H1 (cell line): ENCODE measurements around the gene NDUFB10. TPM values are rescaled to one million over a fixed set of nuclear protein-coding genes. Genes with fewer than 3 reads are reported as not detected.

Source experiments
- CHD7 ChIP-seq: fragments of 300-600 bp; sonication (generic); IDR thresholded peaks from 2 replicates; pipeline ENCODE4 v1.7.1; 2012; ENCODE audit warnings: low read length, moderate library complexity, mild to moderate bottlenecking, inconsistent platforms; ENCODE audit not compliant: insufficient replicate concordance
- CREB1 ChIP-seq: IDR thresholded peaks from 2 replicates; pipeline ENCODE4 v1.6.1; 2012; ENCODE audit warnings: inconsistent platforms
- EP300 ChIP-seq, 2 experiments: IDR thresholded peaks; 1 replicate in 1 of 2; 2 replicates in 1 of 2; pipeline ENCODE4 v1.6.1; 2011 to 2012; ENCODE audit warnings: low read depth in 2 of 2, low read length in 2 of 2, mild to moderate bottlenecking in 2 of 2, borderline replicate concordance in 1 of 2, inconsistent platforms in 1 of 2, moderate library complexity in 1 of 2
- EZH2 ChIP-seq: fragments of 200-600 bp; sonication (generic); IDR thresholded peaks from 2 replicates; pipeline ENCODE4 v1.7.1; 2012; ENCODE audit warnings: low read depth, mild to moderate bottlenecking, moderate library complexity, low read length, inconsistent platforms; ENCODE audit not compliant: severe bottlenecking
- HDAC2 ChIP-seq, 2 experiments: fragments of 300-600 bp in 1 of 2; sonication (generic) in 1 of 2; IDR thresholded peaks; 2 replicates each; pipeline ENCODE4 v1.6.1; 2011 to 2012; ENCODE audit warnings: low read depth in 2 of 2, low read length in 2 of 2, mild to moderate bottlenecking in 2 of 2, moderate library complexity in 2 of 2, borderline replicate concordance in 1 of 2, inconsistent platforms in 1 of 2
- KDM1A ChIP-seq: fragments of 200-600, 300-600 bp; sonication (generic); IDR thresholded peaks from 2 replicates; pipeline ENCODE4 v1.7.1; 2016; ENCODE audit warnings: mild to moderate bottlenecking, low read length, borderline replicate concordance
- RFX5 ChIP-seq: IDR thresholded peaks from 2 replicates; pipeline ENCODE4 v1.6.1; 2011; ENCODE audit warnings: low read depth, low read length, improper control_type of control experiment, borderline replicate concordance
- SIX5 ChIP-seq: IDR thresholded peaks from 2 replicates; pipeline ENCODE4 v1.6.1; 2011; ENCODE audit warnings: mild to moderate bottlenecking, low read depth, low read length
- SP4 ChIP-seq: IDR thresholded peaks from 2 replicates; pipeline ENCODE4 v1.6.1; 2012; ENCODE audit warnings: low read length, inconsistent platforms
- polyA plus RNA-seq, 7 experiments: library from polyadenylated mRNA; depleted of rRNA in 3 of 7; stranded (reverse) in 5 of 7; unstranded in 2 of 7; fragments of >200 nt in 5 of 7; fragments of 200-250 nt in 2 of 7; gene quantifications; 1 replicate in 5 of 7; 2 replicates in 1 of 7; 4 replicates in 1 of 7; pipeline versions ENCODE4 v1.2.1 to v1.2.3, GENCODE V29; 2011 to 2013; ENCODE audit warnings: missing spikeins in 2 of 7, mixed read lengths in 2 of 7
- total RNA-seq: library from RNA; stranded (reverse); fragmentation: NEBNext Ultra II Directional; extraction: Animal tissue kit (Norgen Biotek cat#: 25700); gene quantifications from 2 replicates; pipeline ENCODE4 v1.2.1, GENCODE V29; 2021

The NDUFB10 gene
- total and polyA plus RNA-seq, 2 of the 8 experiments (the other 6 are each of a cell fraction or from before 2014, with no cell fraction given): 183 to 194 TPM

GRCh38 chr16:1929578-1930337 is 29.6 kb upstream of the NDUFB10 start (continued):
- TF ChIP-seq CHD7 (no peak), KDM1A (peak; percentile 82; the same call in 1 of the 2 replicates), SP4 (no peak), HDAC2 (IDR thresholded peaks at IDR 0.05; ENCODE audit: borderline replicate concordance in 1 of 2, low read depth in 2 of 2, low read length in 2 of 2) (peak; percentile 31 to 95; a peak in 2 of 4 replicates), CREB1 (peak; percentile 60), SIX5 (no peak), EP300 (IDR thresholded peaks at IDR 0.05; ENCODE audit: borderline replicate concordance in 1 of 2, low read depth in 2 of 2, low read length in 2 of 2) (peak in 1 of 2 experiments; percentile 60; a peak in 1 of 3 replicates), EZH2 (no peak), RFX5 (no peak)
